Type B pancreatic cell (in vitro differentiated cells): Measurements from ENCODE around the gene TUBB2A. TPM values are rescaled to one million over a fixed set of nuclear protein-coding genes. Genes with fewer than 3 reads are reported as not detected.
"Not testable (repeated sequence)": the region's sequence is repeated elsewhere in the genome, so short reads cannot be mapped to it uniquely, and the experiment has no call there.

Source experiments
- DNase-seq: peaks from one replicate; pipeline ENCODE4 v3.0.0; 2021; ENCODE audit warnings: mixed read lengths; ENCODE audit not compliant: unreplicated experiment; ENCODE audit errors: extremely low spot score
- H3K27ac Mint-ChIP-seq: 2 replicates; pipeline ENCODE4 v1.8.0; 2021; ENCODE audit warnings: mild to moderate bottlenecking, mixed read lengths
- H3K27me3 Mint-ChIP-seq: 2 replicates; pipeline ENCODE4 v1.8.0; 2021; ENCODE audit warnings: mixed read lengths
- H3K36me3 Mint-ChIP-seq: 2 replicates; pipeline ENCODE4 v1.8.0; 2021; ENCODE audit warnings: mixed read lengths
- H3K4me1 Mint-ChIP-seq: one replicate; pipeline ENCODE4 v1.8.0; 2021; ENCODE audit warnings: mixed read lengths; ENCODE audit not compliant: unreplicated experiment
- H3K4me3 Mint-ChIP-seq: 2 replicates; pipeline ENCODE4 v1.8.0; 2021; ENCODE audit warnings: mild to moderate bottlenecking, mixed read lengths
- H3K9me3 Mint-ChIP-seq: 2 replicates; pipeline ENCODE4 v1.8.0; 2021; ENCODE audit warnings: mixed read lengths
- total RNA-seq: library from RNA; stranded (reverse); gene quantifications from 2 replicates; pipeline ENCODE4 v1.2.1, GENCODE V29; 2021; ENCODE audit warnings: low replicate concordance
- TF ChIP-seq, protein P1 (sequence below): fragments of 200-600 bp; sonication (generic); conservative IDR thresholded peaks from 2 replicates; pipeline ENCODE4 v1.5.0; 2021; ENCODE audit warnings: antibody characterized with exemption, mild to moderate bottlenecking

TUBB2A gene
- total RNA-seq, 1 donor from 2014 or later = 62.9 TPM

DNA sequence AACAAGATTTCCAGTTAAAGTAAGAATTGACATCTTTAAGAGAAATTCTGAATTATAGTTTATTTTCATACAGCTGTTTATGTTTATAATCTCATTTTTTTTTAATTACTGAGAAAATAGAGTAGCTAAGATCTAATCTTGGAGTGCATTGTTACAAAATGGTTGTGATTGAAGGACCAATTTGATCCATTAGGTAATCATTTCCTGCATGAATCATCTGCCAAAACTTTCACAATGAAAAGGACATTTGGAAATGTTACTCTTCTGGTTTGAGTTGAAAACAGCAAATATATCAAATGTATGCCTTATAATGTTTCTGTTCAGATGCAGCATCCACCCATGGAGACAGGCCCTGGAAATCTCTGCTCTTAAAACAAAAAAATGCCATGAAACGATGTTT is 19.0 kb downstream of the TUBB2A start:
- TF ChIP-seq, protein P1, sequence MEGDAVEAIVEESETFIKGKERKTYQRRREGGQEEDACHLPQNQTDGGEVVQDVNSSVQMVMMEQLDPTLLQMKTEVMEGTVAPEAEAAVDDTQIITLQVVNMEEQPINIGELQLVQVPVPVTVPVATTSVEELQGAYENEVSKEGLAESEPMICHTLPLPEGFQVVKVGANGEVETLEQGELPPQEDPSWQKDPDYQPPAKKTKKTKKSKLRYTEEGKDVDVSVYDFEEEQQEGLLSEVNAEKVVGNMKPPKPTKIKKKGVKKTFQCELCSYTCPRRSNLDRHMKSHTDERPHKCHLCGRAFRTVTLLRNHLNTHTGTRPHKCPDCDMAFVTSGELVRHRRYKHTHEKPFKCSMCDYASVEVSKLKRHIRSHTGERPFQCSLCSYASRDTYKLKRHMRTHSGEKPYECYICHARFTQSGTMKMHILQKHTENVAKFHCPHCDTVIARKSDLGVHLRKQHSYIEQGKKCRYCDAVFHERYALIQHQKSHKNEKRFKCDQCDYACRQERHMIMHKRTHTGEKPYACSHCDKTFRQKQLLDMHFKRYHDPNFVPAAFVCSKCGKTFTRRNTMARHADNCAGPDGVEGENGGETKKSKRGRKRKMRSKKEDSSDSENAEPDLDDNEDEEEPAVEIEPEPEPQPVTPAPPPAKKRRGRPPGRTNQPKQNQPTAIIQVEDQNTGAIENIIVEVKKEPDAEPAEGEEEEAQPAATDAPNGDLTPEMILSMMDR = no peak
- Mint-ChIP-seq H3K9me3 (no peaks in the 10 kb centered on the region), H3K36me3 (peaks cover 35% of the 10 kb centered on the region), H3K4me1 (no peaks in the 10 kb centered on the region), H3K27me3 (no peaks in the 10 kb centered on the region), H3K27ac (no peak overlapping the region), H3K4me3 (no peak overlapping the region)
- DNase-seq = no peak

DNA sequence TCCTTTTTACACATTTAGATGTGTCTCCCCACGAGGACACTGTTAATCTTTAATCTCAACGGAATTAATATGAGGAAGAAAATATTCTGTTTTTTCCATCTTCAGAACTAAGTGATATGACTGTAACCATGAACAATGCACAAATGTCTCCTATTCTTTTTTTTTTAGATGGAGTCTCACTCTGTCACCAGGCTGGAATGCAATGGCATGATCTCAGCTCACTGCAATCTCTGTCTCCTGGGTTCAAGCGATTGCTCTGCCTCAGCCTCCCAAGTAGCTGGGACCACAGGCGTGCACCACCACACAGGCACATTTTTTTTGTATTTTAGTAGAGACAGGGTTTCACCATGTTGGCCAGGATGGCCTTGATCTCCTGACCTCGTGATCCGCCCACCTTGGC is 19.5 kb downstream of the TUBB2A start:
- not testable (repeated sequence) for H3K9me3 Mint-ChIP-seq, H3K27ac Mint-ChIP-seq, H3K27me3 Mint-ChIP-seq, H3K4me3 Mint-ChIP-seq, H3K4me1 Mint-ChIP-seq, DNase-seq
- peaks cover 35% of the 10 kb centered on the region for H3K36me3 Mint-ChIP-seq

DNA sequence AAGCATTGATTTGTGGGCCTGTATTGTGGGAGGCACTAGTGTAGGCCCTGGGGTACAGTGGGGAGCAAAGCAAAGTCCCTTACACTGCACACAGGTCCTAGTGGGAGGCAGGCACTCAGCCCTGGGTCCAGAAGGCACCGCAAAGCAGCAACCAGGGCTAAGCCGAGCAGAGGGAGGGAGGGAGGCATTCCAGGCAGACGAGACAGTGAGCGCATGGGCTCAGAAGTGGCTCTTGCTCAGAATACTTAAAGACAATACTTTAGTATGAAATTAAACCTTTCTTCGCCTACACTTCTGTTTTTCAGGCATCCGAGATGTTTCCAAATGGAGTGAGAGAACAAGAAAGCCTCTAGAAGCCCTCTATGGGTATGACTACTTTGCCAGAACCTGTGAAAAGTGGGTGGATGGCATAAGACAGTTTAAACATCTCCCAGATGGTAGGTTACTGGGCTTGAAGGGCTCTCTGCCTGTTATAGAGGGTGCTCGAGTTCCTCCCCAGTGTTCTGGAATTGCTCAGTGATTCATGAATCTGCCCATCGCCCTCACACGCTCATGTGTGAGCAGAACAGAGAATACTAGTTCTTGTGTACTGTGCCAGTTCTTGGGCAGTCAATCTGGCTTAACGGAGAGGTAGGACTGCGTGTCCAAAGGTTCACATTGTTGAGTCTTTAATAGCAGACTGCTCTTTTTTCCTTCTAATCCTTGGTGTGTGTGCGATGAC is 20.1 kb downstream of the TUBB2A start:
- Mint-ChIP-seq H3K36me3 (peaks cover 37% of the 10 kb centered on the region), H3K4me3 (no peak overlapping the region), H3K27ac (no peak overlapping the region), H3K9me3 (no peaks in the 10 kb centered on the region), H3K27me3 (no peaks in the 10 kb centered on the region), H3K4me1 (no peaks in the 10 kb centered on the region)
- TF ChIP-seq, protein P1 = no peak
- no peak for DNase-seq

DNA sequence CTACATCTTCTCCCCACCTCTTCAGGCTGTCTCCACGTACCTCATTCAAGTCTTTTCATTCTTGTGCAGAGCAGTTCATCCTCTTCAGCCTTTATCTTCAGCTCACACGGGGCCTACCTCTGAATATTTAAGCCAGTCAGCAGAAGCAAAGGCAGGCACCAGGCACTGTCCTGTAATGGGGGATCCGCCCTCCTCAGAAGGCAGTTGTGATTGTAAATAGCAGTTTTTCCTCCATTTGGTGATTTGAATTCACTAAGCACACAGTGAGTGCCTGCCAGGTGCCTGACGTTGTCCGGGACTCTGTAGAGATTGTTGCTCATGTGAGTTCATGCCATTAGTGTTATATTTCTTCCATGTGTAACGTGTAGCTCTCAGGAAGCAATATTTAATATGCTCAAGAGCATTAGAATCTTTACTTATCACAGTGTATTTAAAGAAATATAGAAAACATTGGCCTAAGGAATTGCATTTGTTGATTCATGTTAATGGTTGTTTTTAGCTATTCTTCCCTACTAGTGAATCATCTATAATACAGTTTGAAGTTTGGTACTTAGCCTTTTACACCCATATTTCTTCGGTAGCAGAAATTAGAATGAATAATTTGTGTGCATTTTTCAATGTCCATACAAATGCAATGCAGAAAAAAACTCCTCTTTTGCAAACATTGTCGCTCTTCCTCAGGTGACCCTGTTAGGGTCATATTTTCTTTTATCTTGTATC is 20.9 kb downstream of the TUBB2A start:
- peak overlapping the region; percentile 13 for H3K27ac Mint-ChIP-seq
- DNase-seq = no peak
- H3K9me3 Mint-ChIP-seq = no peaks in the 10 kb centered on the region
- H3K27me3 Mint-ChIP-seq = no peaks in the 10 kb centered on the region
- H3K36me3 Mint-ChIP-seq = peaks cover 42% of the 10 kb centered on the region
- no peaks in the 10 kb centered on the region for H3K4me1 Mint-ChIP-seq
- H3K4me3 Mint-ChIP-seq = peak overlapping the region; percentile 4
- TF ChIP-seq, protein P1 = no peak

DNA sequence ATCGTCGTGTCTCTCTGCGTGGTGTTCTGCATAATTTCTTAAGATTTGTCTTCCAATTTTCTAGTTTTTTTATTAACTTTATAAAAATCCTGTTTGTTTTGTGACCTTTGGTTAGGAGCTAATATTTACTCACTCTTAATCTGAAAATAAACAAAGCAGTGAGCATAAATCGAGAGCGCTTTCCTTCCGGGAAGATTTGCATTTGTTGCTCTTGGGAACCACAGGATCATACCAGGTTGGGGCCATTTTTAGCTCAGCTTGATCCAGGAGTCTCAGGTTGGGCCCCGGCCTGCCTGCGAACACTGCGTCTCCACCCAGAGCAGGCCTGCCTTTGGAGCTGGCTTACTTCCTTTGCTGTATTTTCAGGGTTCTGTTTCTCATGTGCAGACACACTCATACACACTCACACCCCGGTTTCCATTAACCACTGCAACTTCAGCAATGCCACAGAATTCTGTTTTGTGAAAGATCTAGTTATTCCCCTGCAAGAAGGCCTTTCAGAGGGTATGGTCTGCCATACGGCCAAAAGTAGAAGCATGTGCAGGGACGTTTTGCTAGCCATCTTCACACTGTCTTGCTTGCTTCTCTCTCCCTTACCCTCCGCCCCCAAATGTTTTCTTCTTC is 21.6 kb downstream of the TUBB2A start:
- no peaks in the 10 kb centered on the region for H3K27me3 Mint-ChIP-seq
- TF ChIP-seq, protein P1 = no peak
- no peak for DNase-seq
- H3K4me3 Mint-ChIP-seq = peak overlapping the region; percentile 4
- H3K9me3 Mint-ChIP-seq = no peaks in the 10 kb centered on the region
- H3K27ac Mint-ChIP-seq = peak overlapping the region; percentile 13
- H3K4me1 Mint-ChIP-seq = no peaks in the 10 kb centered on the region
- H3K36me3 Mint-ChIP-seq = peaks cover 45% of the 10 kb centered on the region

DNA sequence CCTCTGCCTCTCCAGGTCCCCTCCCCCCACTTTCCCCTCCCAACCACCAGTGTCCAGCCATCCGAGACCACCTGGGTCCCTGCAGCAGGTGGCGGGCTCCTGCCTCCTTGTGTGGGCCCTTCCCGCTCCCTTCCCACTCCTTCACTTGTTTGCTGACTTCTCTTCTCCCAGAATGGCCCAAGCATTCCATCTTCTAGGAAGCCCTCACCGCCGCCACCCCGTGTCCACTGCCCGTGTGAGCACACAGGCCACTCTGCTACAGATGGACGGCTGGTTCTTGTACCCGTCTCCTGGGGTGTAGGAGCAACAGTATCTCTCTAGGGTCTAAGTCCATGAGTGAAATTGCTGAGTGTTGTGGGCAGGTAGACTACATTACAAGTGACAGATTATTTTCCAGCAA is 23.8 kb downstream of the TUBB2A start:
- Mint-ChIP-seq H3K27me3 (no peaks in the 10 kb centered on the region), H3K4me3 (no peak overlapping the region), H3K9me3 (no peaks in the 10 kb centered on the region), H3K27ac (no peak overlapping the region), H3K36me3 (peaks cover 43% of the 10 kb centered on the region), H3K4me1 (no peaks in the 10 kb centered on the region)
- TF ChIP-seq, protein P1 = no peak
- DNase-seq = no peak
